Measurements from ENCODE around the gene PRR5L.

DNA sequence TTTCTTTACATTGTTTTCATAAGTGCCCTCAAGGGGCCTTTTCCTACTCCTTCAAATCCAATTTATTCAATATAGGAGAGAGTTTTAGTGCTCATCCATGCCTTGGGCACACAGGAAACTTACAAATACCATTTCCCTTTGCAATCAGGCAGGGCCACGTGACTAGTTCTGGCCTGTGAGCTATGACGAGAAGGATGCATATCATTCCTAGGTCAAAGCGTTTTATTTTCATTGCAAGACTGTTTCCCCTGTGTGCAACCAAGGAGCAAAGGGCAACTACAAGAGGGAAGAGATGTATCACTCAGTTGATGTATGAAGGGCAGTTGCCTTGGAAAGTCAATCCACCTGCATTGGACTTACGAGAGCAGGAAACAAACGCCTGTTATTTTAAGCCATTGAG, 215.9 kb downstream of the PRR5L start:
- TF ChIP-seq POLR2A (IDR thresholded peaks at IDR 0.05): no peak
- TF ChIP-seq, protein P1, sequence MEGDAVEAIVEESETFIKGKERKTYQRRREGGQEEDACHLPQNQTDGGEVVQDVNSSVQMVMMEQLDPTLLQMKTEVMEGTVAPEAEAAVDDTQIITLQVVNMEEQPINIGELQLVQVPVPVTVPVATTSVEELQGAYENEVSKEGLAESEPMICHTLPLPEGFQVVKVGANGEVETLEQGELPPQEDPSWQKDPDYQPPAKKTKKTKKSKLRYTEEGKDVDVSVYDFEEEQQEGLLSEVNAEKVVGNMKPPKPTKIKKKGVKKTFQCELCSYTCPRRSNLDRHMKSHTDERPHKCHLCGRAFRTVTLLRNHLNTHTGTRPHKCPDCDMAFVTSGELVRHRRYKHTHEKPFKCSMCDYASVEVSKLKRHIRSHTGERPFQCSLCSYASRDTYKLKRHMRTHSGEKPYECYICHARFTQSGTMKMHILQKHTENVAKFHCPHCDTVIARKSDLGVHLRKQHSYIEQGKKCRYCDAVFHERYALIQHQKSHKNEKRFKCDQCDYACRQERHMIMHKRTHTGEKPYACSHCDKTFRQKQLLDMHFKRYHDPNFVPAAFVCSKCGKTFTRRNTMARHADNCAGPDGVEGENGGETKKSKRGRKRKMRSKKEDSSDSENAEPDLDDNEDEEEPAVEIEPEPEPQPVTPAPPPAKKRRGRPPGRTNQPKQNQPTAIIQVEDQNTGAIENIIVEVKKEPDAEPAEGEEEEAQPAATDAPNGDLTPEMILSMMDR (IDR thresholded peaks at IDR 0.05): no peak

All from thyroid gland (tissue), 4 donors.